Duodenal mucosa (tissue), 2 donors: ENCODE measurements around the gene DSG3.

ENCODE experiments used
- H3K27ac ChIP-seq: one replicate; pipeline ENCODE4 v1.7.0; 2013; ENCODE audit warnings: low read depth, low read length
- H3K27me3 ChIP-seq, 2 donors: one replicate each; pipeline ENCODE4 v1.7.0; 2013; ENCODE audit warnings: low read length in 2 of 2, control low read depth in 1 of 2; ENCODE audit not compliant: insufficient read depth in 2 of 2, control insufficient read depth in 1 of 2
- H3K36me3 ChIP-seq, 2 donors: one replicate each; pipeline ENCODE4 v1.7.0; 2013; ENCODE audit warnings: low read length in 2 of 2, control low read depth in 1 of 2; ENCODE audit not compliant: insufficient read depth in 2 of 2, control insufficient read depth in 1 of 2
- H3K4me1 ChIP-seq, 2 donors: one replicate each; pipeline ENCODE4 v1.7.0; 2013; ENCODE audit warnings: low read length in 2 of 2, control low read depth in 1 of 2; ENCODE audit not compliant: insufficient read depth in 2 of 2, control insufficient read depth in 1 of 2
- H3K4me3 ChIP-seq, 2 donors: one replicate each; pipeline ENCODE4 v1.7.0; 2013; ENCODE audit warnings: low read length in 2 of 2, low read depth in 1 of 2
- H3K9ac ChIP-seq, 2 donors: one replicate each; pipeline ENCODE4 v1.7.0; 2013; ENCODE audit warnings: low read length in 2 of 2, low read depth in 1 of 2
- H3K9me3 ChIP-seq, 2 donors: one replicate each; pipeline ENCODE4 v1.7.0; 2013; ENCODE audit warnings: low read length in 2 of 2, control low read depth in 1 of 2; ENCODE audit not compliant: control insufficient read depth in 1 of 2

DSG3 gene

GRCh38 chr18:31447530-31448191 is at the start of gene DSG3:
Gene DSG3 (plus strand): TSS chr18:31447741. CDS start chr18:31447878, 137 bp downstream.
- H3K9ac ChIP-seq = peak within 1 kb of the TSS in 1 of 2 donors; percentile 45
- H3K27me3 ChIP-seq = no peaks in the 10 kb centered on the region
- H3K36me3 ChIP-seq = no peaks in the 10 kb centered on the region
- H3K4me1 ChIP-seq = no peaks in the 10 kb centered on the region
- H3K4me3 ChIP-seq = peak within 1 kb of the TSS in 1 of 2 donors; percentile 60
- H3K9me3 ChIP-seq = no peaks in the 10 kb centered on the region
- no peak within 1 kb of the TSS for H3K27ac ChIP-seq

- no peaks in the 10 kb centered on the region for H3K36me3 ChIP-seq
Observed at GRCh38 chr18:31398191-31398590, 49.4 kb upstream of the DSG3 start.

DNA sequence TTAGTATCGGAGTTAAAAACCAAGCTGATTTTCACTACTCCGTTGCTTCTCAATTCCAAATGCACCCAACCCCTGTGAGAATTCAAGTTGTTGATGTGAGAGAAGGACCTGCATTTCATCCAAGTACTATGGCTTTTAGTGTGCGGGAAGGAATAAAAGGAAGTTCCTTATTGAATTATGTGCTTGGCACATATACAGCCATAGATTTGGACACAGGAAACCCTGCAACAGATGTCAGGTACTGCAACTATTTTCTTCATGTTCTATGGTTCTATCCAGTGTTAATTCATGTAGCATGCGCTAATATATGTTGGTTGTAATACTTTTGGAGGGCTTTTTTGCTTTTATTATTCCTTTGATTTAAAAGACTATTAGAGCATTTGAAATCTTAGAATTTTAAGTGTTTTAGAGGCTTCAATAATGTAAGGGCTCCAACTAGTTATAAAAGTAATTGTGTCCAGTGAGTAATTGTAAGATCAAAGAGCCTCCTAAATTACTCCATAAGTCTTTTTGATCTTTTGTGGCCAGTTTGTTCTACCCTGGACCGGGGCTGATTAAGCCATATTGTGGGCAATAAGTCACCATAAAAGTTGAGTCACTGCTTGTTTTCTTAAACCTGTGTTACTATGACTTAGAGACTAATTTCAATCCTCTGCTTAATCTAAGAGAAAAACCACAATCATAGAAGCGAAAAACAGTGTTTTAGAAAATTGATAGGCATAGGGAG is 48.1 kb upstream of the DSG3 start:
- no peaks in the 10 kb centered on the region for H3K9me3 ChIP-seq
- no peaks in the 10 kb centered on the region for H3K36me3 ChIP-seq
- no peak overlapping the region for H3K27ac ChIP-seq
- H3K9ac ChIP-seq = peak overlapping the region in 1 of 2 donors; percentile 13
- no peaks in the 10 kb centered on the region for H3K27me3 ChIP-seq
- H3K4me1 ChIP-seq = peaks cover 28 to 44% of the 10 kb centered on the region in 2 donors
- H3K4me3 ChIP-seq = peak overlapping the region; percentile 9 to 16

More at GRCh38 chr18:31398191-31398590, 49.4 kb upstream of the DSG3 start:
- Histone ChIP-seq H3K9ac (no peak overlapping the region), H3K9me3 (no peaks in the 10 kb centered on the region), H3K4me3 (no peak overlapping the region), H3K4me1 (peaks cover 28 to 44% of the 10 kb centered on the region in 2 donors), H3K27ac (no peak overlapping the region), H3K27me3 (no peaks in the 10 kb centered on the region)

DNA sequence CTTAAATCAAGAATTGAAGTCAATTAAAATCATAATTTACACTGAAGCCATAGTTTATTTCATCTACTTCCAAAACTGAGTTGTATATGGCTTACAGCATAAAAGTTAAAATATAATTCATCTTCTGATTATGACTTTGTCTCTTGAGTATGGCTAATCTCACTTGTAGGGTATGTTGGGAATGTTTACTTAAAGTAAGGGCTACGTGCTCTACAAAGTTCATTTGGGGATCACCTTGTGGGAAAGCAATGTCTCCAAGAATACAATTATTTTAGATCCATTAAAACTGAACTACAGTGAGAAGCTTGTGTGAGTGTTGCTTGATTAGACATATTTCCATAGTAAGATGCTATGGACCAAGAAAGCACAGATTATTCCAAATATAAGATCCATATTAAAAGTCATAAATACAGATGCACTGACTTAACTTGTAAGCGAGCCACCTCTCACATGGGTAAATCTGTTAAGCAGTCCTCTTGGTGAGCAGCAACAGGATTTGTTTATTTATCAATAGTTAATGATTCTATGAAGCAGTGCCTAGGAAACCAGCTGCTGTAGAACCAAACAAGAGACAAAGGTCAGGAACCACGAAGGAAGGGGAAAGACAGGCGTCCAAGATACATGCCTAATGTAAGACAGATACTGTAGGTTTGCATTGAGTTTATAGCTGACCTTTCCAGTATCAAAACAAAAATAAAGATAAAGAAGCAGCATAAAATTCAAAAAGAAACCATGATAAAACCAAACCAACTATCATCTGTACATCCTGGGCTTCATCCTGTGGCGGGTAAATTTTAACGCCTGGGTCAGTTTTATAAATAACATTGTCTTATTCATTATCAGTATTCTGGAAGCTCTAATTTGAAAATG is 46.1 kb upstream of the DSG3 start:
- no peak overlapping the region for H3K27ac ChIP-seq
- H3K4me3 ChIP-seq = peak overlapping the region in 1 of 2 donors; percentile 38
- no peaks in the 10 kb centered on the region for H3K9me3 ChIP-seq
- no peaks in the 10 kb centered on the region for H3K27me3 ChIP-seq
- peaks cover 28 to 44% of the 10 kb centered on the region in 2 donors for H3K4me1 ChIP-seq
- H3K9ac ChIP-seq = no peak overlapping the region
- H3K36me3 ChIP-seq = no peaks in the 10 kb centered on the region

DNA sequence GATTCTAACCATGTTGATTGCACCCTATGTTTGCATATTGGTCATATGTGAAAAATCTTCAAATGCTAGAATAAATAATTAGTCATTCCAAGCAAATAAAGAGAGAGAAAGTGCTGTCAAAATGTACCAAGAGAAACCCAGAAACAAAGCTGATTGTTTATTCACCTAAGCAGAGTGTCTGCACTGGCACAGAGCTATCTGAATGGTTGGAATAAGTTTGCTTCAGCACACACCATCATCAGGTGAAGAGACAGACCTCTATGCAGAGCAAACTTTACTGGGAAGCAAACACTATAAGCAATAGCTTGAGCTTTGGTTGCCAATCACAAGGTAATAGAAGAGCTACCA is 45.5 kb upstream of the DSG3 start:
- Histone ChIP-seq H3K9ac (no peak overlapping the region), H3K27ac (no peak overlapping the region), H3K36me3 (no peaks in the 10 kb centered on the region)

GRCh38 chr18:31403409-31403808 is 44.1 kb upstream of the DSG3 start:
- H3K27me3 ChIP-seq = no peaks in the 10 kb centered on the region
- H3K4me3 ChIP-seq = no peak overlapping the region
- H3K27ac ChIP-seq = no peak overlapping the region
- H3K9ac ChIP-seq = no peak overlapping the region
- H3K9me3 ChIP-seq = no peaks in the 10 kb centered on the region
- peaks cover 21 to 27% of the 10 kb centered on the region in 2 donors for H3K4me1 ChIP-seq
- H3K36me3 ChIP-seq = no peaks in the 10 kb centered on the region

More for the DNA sequence above, 45.5 kb upstream of the DSG3 start:
- H3K4me1 ChIP-seq = peaks cover 27 to 38% of the 10 kb centered on the region in 2 donors
- H3K27me3 ChIP-seq = no peaks in the 10 kb centered on the region
- no peaks in the 10 kb centered on the region for H3K9me3 ChIP-seq
- no peak overlapping the region for H3K4me3 ChIP-seq

DNA sequence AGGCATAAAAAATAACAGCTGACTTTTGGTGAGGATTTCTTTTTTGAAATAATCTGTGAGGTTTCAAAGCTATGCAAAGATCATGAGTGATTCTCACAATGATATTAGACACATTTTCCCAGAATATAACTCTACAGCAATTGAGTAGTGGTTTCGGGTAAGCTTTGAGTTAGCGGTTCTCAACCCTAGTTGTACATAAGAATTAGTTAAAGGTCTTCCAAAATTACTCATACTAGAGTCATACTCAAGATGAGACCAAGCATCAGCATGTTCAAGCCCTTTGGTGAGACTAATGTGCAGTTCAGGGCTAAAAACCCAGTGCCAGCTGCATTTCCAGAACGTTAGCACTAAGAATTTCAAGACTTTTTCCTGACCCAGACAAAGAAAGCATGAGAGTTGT is 39.9 kb upstream of the DSG3 start:
- Histone ChIP-seq H3K27me3 (no peaks in the 10 kb centered on the region), H3K9ac (no peak overlapping the region), H3K4me3 (no peak overlapping the region), H3K27ac (no peak overlapping the region), H3K9me3 (no peaks in the 10 kb centered on the region), H3K4me1 (no peaks in the 10 kb centered on the region), H3K36me3 (no peaks in the 10 kb centered on the region)

GRCh38 chr18:31409276-31409675 is 38.3 kb upstream of the DSG3 start:
- Histone ChIP-seq H3K9me3 (no peaks in the 10 kb centered on the region), H3K27ac (no peak overlapping the region), H3K36me3 (no peaks in the 10 kb centered on the region), H3K27me3 (no peaks in the 10 kb centered on the region), H3K4me3 (no peak overlapping the region), H3K9ac (no peak overlapping the region), H3K4me1 (no peaks in the 10 kb centered on the region)

GRCh38 chr18:31410716-31411483 is 36.6 kb upstream of the DSG3 start:
- no peaks in the 10 kb centered on the region for H3K4me1 ChIP-seq
- no peak overlapping the region for H3K4me3 ChIP-seq
- H3K36me3 ChIP-seq = no peaks in the 10 kb centered on the region
- no peaks in the 10 kb centered on the region for H3K9me3 ChIP-seq
- H3K27me3 ChIP-seq = no peaks in the 10 kb centered on the region
- no peak overlapping the region for H3K9ac ChIP-seq
- no peak overlapping the region for H3K27ac ChIP-seq
